Loucy (cell line): Measurements from ENCODE around the gene ZC3HAV1.
A peak's percentile ranks its signal among the peaks of the same experiment; 100 is the strongest.

ENCODE experiments used
- H2AFZ ChIP-seq: fragments of 200-600 bp; sonication (generic); 2 replicates; pipeline ENCODE4 v1.6.0; 2016; ENCODE audit warnings: antibody characterized with exemption, mild to moderate bottlenecking, low read length, moderate library complexity
- H3F3A ChIP-seq: fragments of 200-600 bp; 2 replicates; pipeline ENCODE4 v1.6.0; 2016; ENCODE audit warnings: antibody characterized with exemption, low read depth, mild to moderate bottlenecking
- H3K27me3 ChIP-seq: fragments of 200-600 bp; sonication (generic); 2 replicates; pipeline ENCODE4 v1.6.1; 2014; ENCODE audit warnings: low read length, mild to moderate bottlenecking; ENCODE audit not compliant: insufficient read depth, poor library complexity, severe bottlenecking
- H3K36me3 ChIP-seq: fragments of 200-600 bp; sonication (generic); 2 replicates; pipeline ENCODE4 v1.6.1; 2016; ENCODE audit warnings: low read length; ENCODE audit not compliant: insufficient read depth
- H3K4me1 ChIP-seq: fragments of 200-600 bp; sonication (generic); 2 replicates; pipeline ENCODE4 v1.5.1; 2014; ENCODE audit warnings: low read length, mild to moderate bottlenecking; ENCODE audit not compliant: insufficient read depth, poor library complexity, severe bottlenecking
- H3K4me2 ChIP-seq: fragments of 200-600 bp; sonication (generic); 2 replicates; pipeline ENCODE4 v1.6.0; 2014; ENCODE audit warnings: antibody characterized with exemption, low read length, low read depth, mild to moderate bottlenecking; ENCODE audit not compliant: poor library complexity, severe bottlenecking
- H3K4me3 ChIP-seq: fragments of 200-600 bp; sonication (generic); 2 replicates; pipeline ENCODE4 v1.5.1; 2014; ENCODE audit warnings: low read length, mild to moderate bottlenecking, mixed read lengths; ENCODE audit not compliant: poor library complexity, severe bottlenecking
- H3K79me2 ChIP-seq: fragments of 200-600 bp; sonication (generic); 2 replicates; pipeline ENCODE4 v1.6.1; 2014; ENCODE audit warnings: low read length; ENCODE audit not compliant: insufficient read depth
- H3K9ac ChIP-seq: fragments of 200-600 bp; sonication (generic); 2 replicates; pipeline ENCODE4 v1.6.0; 2014; ENCODE audit warnings: mild to moderate bottlenecking, low read depth, low read length, moderate library complexity; ENCODE audit not compliant: poor library complexity, severe bottlenecking
- H3K9me2 ChIP-seq: fragments of 200-600 bp; sonication (generic); replicated peaks from 2 replicates; pipeline ENCODE4 v1.6.1; 2016; ENCODE audit warnings: low read depth, low read length, mixed read lengths
- H3K9me3 ChIP-seq: fragments of 200-600 bp; sonication (generic); 2 replicates; pipeline ENCODE4 v1.6.1; 2014; ENCODE audit warnings: mild to moderate bottlenecking, antibody characterized with exemption, low read length, low read depth; ENCODE audit not compliant: insufficient read depth
- H4K20me1 ChIP-seq: fragments of 200-600 bp; sonication (generic); 2 replicates; pipeline ENCODE4 v1.6.0; 2014; ENCODE audit warnings: antibody characterized with exemption, low read length, mild to moderate bottlenecking; ENCODE audit not compliant: insufficient read depth, poor library complexity, severe bottlenecking
- CTCF ChIP-seq: fragments of 200-600 bp; sonication (generic); conservative IDR thresholded peaks from 2 replicates; pipeline ENCODE4 v1.5.1; 2014; ENCODE audit warnings: mild to moderate bottlenecking, antibody characterized with exemption, low read length
- EZH2phosphoT487 ChIP-seq: fragments of 200-600 bp; IDR thresholded peaks from 2 replicates; pipeline ENCODE4 v1.6.1; 2018; ENCODE audit warnings: antibody characterized with exemption, mild to moderate bottlenecking, moderate library complexity, borderline replicate concordance

The ZC3HAV1 gene

GRCh38 chr7:139036901-139037300 is 72.6 kb downstream of the ZC3HAV1 start:
- Histone ChIP-seq H3F3A (no peaks in the 10 kb centered on the region), H3K4me2 (peak overlapping the region; percentile 89), H3K9ac (peak overlapping the region; percentile 84), H2AFZ (no peak overlapping the region), H3K9me3 (no peaks in the 10 kb centered on the region), H3K9me2 (no peaks in the 10 kb centered on the region), H3K36me3 (no peaks in the 10 kb centered on the region), H3K27me3 (no peaks in the 10 kb centered on the region), H4K20me1 (peaks cover 12% of the 10 kb centered on the region), H3K4me3 (peak overlapping the region; percentile 85), H3K79me2 (peaks cover 49% of the 10 kb centered on the region), H3K4me1 (peaks cover 27% of the 10 kb centered on the region)
- no peak for TF ChIP-seq CTCF
- TF ChIP-seq EZH2phosphoT487 = no peak

- Histone ChIP-seq H3K4me1 (peaks cover 27% of the 10 kb centered on the region), H3K9me2 (no peaks in the 10 kb centered on the region), H3K4me3 (peak within 1 kb of the TSS; percentile 85), H3K9me3 (no peaks in the 10 kb centered on the region), H4K20me1 (peaks cover 12% of the 10 kb centered on the region), H3K9ac (peak within 1 kb of the TSS; percentile 84), H3K27me3 (no peaks in the 10 kb centered on the region), H2AFZ (peak within 1 kb of the TSS; percentile 87), H3K79me2 (peaks cover 52% of the 10 kb centered on the region), H3K4me2 (peak within 1 kb of the TSS; percentile 89), H3K36me3 (no peaks in the 10 kb centered on the region), H3F3A (no peaks in the 10 kb centered on the region)
- TF ChIP-seq EZH2phosphoT487 (no peak), CTCF (no peak)
These were observed 73.8 kb downstream of the ZC3HAV1 start, which contains the start of gene ZC3HAV1L for GRCh38 chr7:139035586-139036353. ZC3HAV1L (minus strand) TSS chr7:139036042; CDS start chr7:139036017, 25 bp downstream.

GRCh38 chr7:139034855-139035585 is 74.5 kb downstream of the ZC3HAV1 start:
- no peak for TF ChIP-seq EZH2phosphoT487
- TF ChIP-seq CTCF = 0 out of 2 replicates have a peak, but pooled peaks have one; percentile 20
- Histone ChIP-seq H3K27me3 (no peaks in the 10 kb centered on the region), H3K4me2 (peak overlapping the region; percentile 89), H3K4me3 (peak overlapping the region; percentile 85), H3K36me3 (no peaks in the 10 kb centered on the region), H3K79me2 (peaks cover 52% of the 10 kb centered on the region), H3K4me1 (peaks cover 27% of the 10 kb centered on the region), H3F3A (no peaks in the 10 kb centered on the region), H3K9me2 (no peaks in the 10 kb centered on the region), H2AFZ (peak overlapping the region; percentile 87), H3K9me3 (no peaks in the 10 kb centered on the region), H4K20me1 (peaks cover 12% of the 10 kb centered on the region), H3K9ac (peak overlapping the region; percentile 84)
